ENCODE results near the gene EMSY.

GRCh38 chr11:76400967-76401366, 43.9 kb upstream of the EMSY start:
- TF ChIP-seq CTCF (IDR thresholded peaks at IDR 0.05) (no peak), TCF12 (IDR thresholded peaks at IDR 0.05) (no peak), TAF1 (IDR thresholded peaks at IDR 0.05; ENCODE audit: borderline replicate concordance, low read depth, low read length) (no peak), FOXM1 (IDR thresholded peaks at IDR 0.05; ENCODE audit: low read depth) (no peak), EZH2phosphoT487 (IDR thresholded peaks at IDR 0.05; ENCODE audit: borderline replicate concordance, low read depth) (no peak), MAX (IDR thresholded peaks at IDR 0.05; ENCODE audit: low read depth) (no peak), NRF1 (IDR thresholded peaks at IDR 0.05; ENCODE audit: low read depth, low read length) (no peak), PBX3 (IDR thresholded peaks at IDR 0.05) (no peak), CHD2 (IDR thresholded peaks at IDR 0.05; ENCODE audit: low read length, partially characterized antibody) (no peak), JUND (IDR thresholded peaks at IDR 0.05) (no peak), ZBTB33 (IDR thresholded peaks at IDR 0.05; ENCODE audit: borderline replicate concordance, low read depth) (no peak), RAD21 (IDR thresholded peaks at IDR 0.05; ENCODE audit: low read length) (no peak), RFX5 (IDR thresholded peaks at IDR 0.05; ENCODE audit: low read length) (no peak), USF2 (IDR thresholded peaks at IDR 0.05; ENCODE audit: borderline replicate concordance, low read depth, low read length) (no peak)

All from SK-N-SH (cell line).